HCT116 (cell line): ENCODE data around the gene FANCG. TPM values are rescaled to one million over a fixed set of nuclear protein-coding genes. Genes with fewer than 3 reads are reported as not detected.

Experiments
- ATAC-seq: fragments of 200-7000 bp; cut with Tn5 transposase; 2 replicates; pipeline ENCODE4 v1.9.1; 2020; ENCODE audit warnings: mild to moderate bottlenecking, moderate library complexity
- BruUV-seq: library from RNA; stranded (reverse); fragments of 400-500 nt; replicated peaks from 2 replicates; lab custom pipeline; 2021; lab: Mats Ljungman, UMichigan
- CTCF ChIA-PET: fragments of 300-600 bp; sonication (Branson Sonifier 250); formaldehyde crosslinking; loops from one replicate; lab custom pipeline; 2021; ENCODE audit warnings: antibody characterized with exemption; lab: Charles Lee
- POLR2A ChIA-PET: fragments of 300-600, 350-600 bp; sonication (Branson Sonifier 250); formaldehyde crosslinking; loops from one replicate; lab custom pipeline; 2021; ENCODE audit warnings: antibody characterized with exemption; lab: Charles Lee
- RAD21 ChIA-PET, 2 experiments: fragments of 300-600 bp; sonication (Branson Sonifier 250); formaldehyde crosslinking; loops; one replicate each; lab custom pipeline; 2023; ENCODE audit warnings: low total read pairs in 2 of 2; ENCODE audit not compliant: uncharacterized antibody in 2 of 2, unreplicated experiment in 2 of 2, low non-redundant PET in 1 of 2; lab: Charles Lee
- DNase-seq: peaks from one replicate; pipeline ENCODE4 v3.0.0-alpha.2; 2010; ENCODE audit warnings: low read depth, low spot score
- H2AFZ ChIP-seq: fragments of 200-600 bp; shearing (Covaris generic), sonication (generic); 2 replicates; pipeline ENCODE4 v1.6.1; 2017; ENCODE audit warnings: low read depth, mixed run types, mixed read lengths, antibody characterized with exemption, low read length; ENCODE audit not compliant: poor library complexity, severe bottlenecking
- H3K27ac ChIP-seq: 2 replicates; pipeline ENCODE4 v1.5.1; 2012; ENCODE audit warnings: low read depth, low read length
- H3K27me3 ChIP-seq: fragments of 200-600 bp; sonication (generic); 2 replicates; pipeline ENCODE4 v1.6.1; 2016; ENCODE audit warnings: mixed run types, low read length, mixed read lengths; ENCODE audit not compliant: insufficient read depth
- H3K36me3 ChIP-seq, 2 experiments: fragments of 200-500 bp in 1 of 2; fragments of 200-600 bp in 1 of 2; sonication (Bioruptor generic) in 1 of 2; sonication (generic) in 1 of 2; 2 replicates each; pipeline versions ENCODE4 v1.5.1 to v1.6.1; 2014 to 2016; ENCODE audit warnings: low read length in 2 of 2, inconsistent platforms in 1 of 2, mixed read lengths in 1 of 2, mixed run types in 1 of 2; ENCODE audit not compliant: insufficient read depth in 2 of 2, control insufficient read depth in 1 of 2
- H3K4me1 ChIP-seq, 2 experiments: fragments of 200-600 bp in 1 of 2; sonication (generic) in 1 of 2; 2 replicates each; pipeline versions ENCODE4 v1.5.1 to v1.6.1; 2012 to 2017; ENCODE audit warnings: low read length in 2 of 2, inconsistent platforms in 1 of 2, mild to moderate bottlenecking in 1 of 2, mixed read lengths in 1 of 2, mixed run types in 1 of 2, moderate library complexity in 1 of 2; ENCODE audit not compliant: insufficient read depth in 2 of 2, control insufficient read depth in 1 of 2
- H3K4me2 ChIP-seq: fragments of 200-600 bp; sonication (generic); 2 replicates; pipeline ENCODE4 v1.6.1; 2017; ENCODE audit warnings: mixed run types, low read length, mixed read lengths
- H3K4me3 ChIP-seq, 2 experiments: fragments of 200-600 bp in 1 of 2; sonication (generic) in 1 of 2; replicated peaks in 1 of 2; 2 replicates each; pipeline ENCODE4 v1.5.1; 2011 to 2016; ENCODE audit warnings: low read length in 2 of 2, control low read depth in 1 of 2, low read depth in 1 of 2, mild to moderate bottlenecking in 1 of 2, mixed read lengths in 1 of 2, mixed run types in 1 of 2
- H3K79me2 ChIP-seq: fragments of 200-600 bp; sonication (generic); 2 replicates; pipeline ENCODE4 v1.6.1; 2017; ENCODE audit warnings: mild to moderate bottlenecking, mixed run types, low read length, moderate library complexity, mixed read lengths; ENCODE audit not compliant: insufficient read depth
- H3K9ac ChIP-seq: fragments of 200-600 bp; sonication (generic); 2 replicates; pipeline ENCODE4 v1.6.1; 2016; ENCODE audit warnings: low read length, mixed read lengths
- H3K9me2 ChIP-seq: fragments of 200-600 bp; sonication (generic), shearing (Covaris generic); 2 replicates; pipeline ENCODE4 v1.6.1; 2017; ENCODE audit warnings: mixed run types, mild to moderate bottlenecking, moderate library complexity; ENCODE audit not compliant: insufficient read depth
- H3K9me3 ChIP-seq, 2 experiments: fragments of 200-500 bp in 1 of 2; fragments of 200-600 bp in 1 of 2; sonication (Bioruptor generic) in 1 of 2; sonication (generic) in 1 of 2; 2 replicates each; pipeline ENCODE4 v1.6.1; 2014 to 2017; ENCODE audit warnings: low read length in 2 of 2, mixed read lengths in 2 of 2, inconsistent platforms in 1 of 2, low read depth in 1 of 2, mild to moderate bottlenecking in 1 of 2, mixed run types in 1 of 2, moderate library complexity in 1 of 2; ENCODE audit not compliant: control insufficient read depth in 1 of 2, insufficient read depth in 1 of 2
- H4K20me1 ChIP-seq: fragments of 200-600 bp; sonication (generic), shearing (Covaris generic); 2 replicates; pipeline ENCODE4 v1.6.1; 2017; ENCODE audit warnings: mixed run types, mild to moderate bottlenecking, moderate library complexity; ENCODE audit not compliant: insufficient read depth
- ATF3 ChIP-seq: IDR thresholded peaks from 2 replicates; pipeline ENCODE4 v1.6.1; 2012
- CBX3 ChIP-seq: IDR thresholded peaks from 2 replicates; pipeline ENCODE4 v1.6.1; 2012; ENCODE audit warnings: low read depth
- CEBPB ChIP-seq: IDR thresholded peaks from 2 replicates; pipeline ENCODE4 v1.6.1; 2012; ENCODE audit warnings: low read depth
- CTCF ChIP-seq, 3 experiments: fragments of 200-600 bp in 1 of 3; sonication (generic) in 1 of 3; IDR thresholded peaks in 2 of 3; conservative IDR thresholded peaks in 1 of 3; 2 replicates each; pipeline ENCODE4 v1.5.1; 2012 to 2017; ENCODE audit warnings: low read depth in 2 of 3, low read length in 2 of 3, antibody characterized with exemption in 1 of 3, borderline replicate concordance in 1 of 3, control low read depth in 1 of 3, mild to moderate bottlenecking in 1 of 3, mixed read lengths in 1 of 3, mixed run types in 1 of 3, moderate library complexity in 1 of 3; ENCODE audit not compliant: insufficient read depth in 1 of 3
- EGR1 ChIP-seq: IDR thresholded peaks from 2 replicates; pipeline ENCODE4 v1.6.1; 2012; ENCODE audit warnings: low read depth
- ELF1 ChIP-seq: IDR thresholded peaks from 2 replicates; pipeline ENCODE4 v1.6.1; 2012; ENCODE audit warnings: low read depth, borderline replicate concordance
- EZH2 ChIP-seq: fragments of 200-600 bp; sonication (generic); IDR thresholded peaks from 2 replicates; pipeline ENCODE4 v1.6.1; 2017; ENCODE audit warnings: antibody characterized with exemption, mixed run types
- EZH2phosphoT487 ChIP-seq: fragments of 200-600 bp; IDR thresholded peaks from 2 replicates; pipeline ENCODE4 v1.6.1; 2018; ENCODE audit warnings: antibody characterized with exemption, borderline replicate concordance
- FOSL1 ChIP-seq: IDR thresholded peaks from 2 replicates; pipeline ENCODE4 v1.6.1; 2012; ENCODE audit warnings: low read depth
- JUND ChIP-seq: IDR thresholded peaks from 2 replicates; pipeline ENCODE4 v1.6.1; 2012
- POLR2AphosphoS5 ChIP-seq: IDR thresholded peaks from 2 replicates; pipeline ENCODE4 v1.6.1; 2011; ENCODE audit warnings: mild to moderate bottlenecking, low read depth, low read length, moderate library complexity
- RAD21 ChIP-seq: IDR thresholded peaks from 2 replicates; pipeline ENCODE4 v1.6.1; 2012; ENCODE audit warnings: low read depth, mild to moderate bottlenecking
- REST ChIP-seq: IDR thresholded peaks from 2 replicates; pipeline ENCODE4 v1.6.1; 2012; ENCODE audit warnings: low read depth
- SP1 ChIP-seq: IDR thresholded peaks from 2 replicates; pipeline ENCODE4 v1.6.1; 2012; ENCODE audit warnings: low read depth
- TCF7L2 ChIP-seq: IDR thresholded peaks from 2 replicates; pipeline ENCODE4 v1.7.0; 2011; ENCODE audit warnings: borderline replicate concordance, inconsistent platforms; ENCODE audit not compliant: insufficient read depth, insufficient read length; ENCODE audit errors: extremely low read depth
- ZNF274 ChIP-seq: fragments of 200-500 bp; sonication (Bioruptor generic); IDR thresholded peaks from 2 replicates; pipeline ENCODE4 v1.6.1; 2014; ENCODE audit warnings: mild to moderate bottlenecking, low read depth, low read length, inconsistent platforms
- intact Hi-C: fragments of 100-400 bp; cut with micrococcal nuclease; formaldehyde crosslinking; loops from 2 replicates; pipeline ENCODE4 v1.10.0; 2022
- total RNA-seq: library from RNA; stranded (reverse); gene quantifications from one replicate; pipeline ENCODE4 v1.2.1, GENCODE V29; 2021; ENCODE audit not compliant: unreplicated experiment
- TF ChIP-seq, protein P1 (sequence below): IDR thresholded peaks from 2 replicates; pipeline ENCODE4 v1.6.1; 2012

FANCG gene
- total RNA-seq, 1 experiment from 2014 or later, result 82.3 TPM

GRCh38 chr9:35074791-35075190, 5.0 kb downstream of the FANCG start:
- intact Hi-C loops, result no loop called here
- Histone ChIP-seq H3K4me2 (no peak overlapping the region), H3K36me3 (peaks cover 2 to 45% of the 10 kb centered on the region in 2 experiments; a peak in 2 of 4 replicates), H3K27me3 (no peaks in the 10 kb centered on the region), H3K9me2 (no peaks in the 10 kb centered on the region), H2AFZ (no peak overlapping the region), H3K9me3 (no peaks in the 10 kb centered on the region), H3K4me3 (no peak overlapping the region), H3K9ac (no peak overlapping the region), H3K4me1 (peaks cover 19 to 37% of the 10 kb centered on the region in 2 experiments), H3K79me2 (peaks cover 61% of the 10 kb centered on the region), H3K27ac (no peak overlapping the region), H4K20me1 (peaks cover 5% of the 10 kb centered on the region; the same call in 1 of the 2 replicates)
- ATAC-seq (no peak), DNase-seq (no peak)
- TF ChIP-seq ELF1 (no peak), SP1 (no peak), RAD21 (no peak), JUND (no peak), POLR2AphosphoS5 (no peak), ATF3 (no peak), EZH2phosphoT487 (no peak), TCF7L2 (no peak), CBX3 (no peak), EGR1 (no peak), CTCF (IDR thresholded peaks at IDR 0.05 in 2 of 3, conservative IDR thresholded peaks at IDR 0.05 in 1 of 3; ENCODE audit: borderline replicate concordance in 1 of 3, insufficient read depth in 1 of 3, low read depth in 2 of 3, low read length in 2 of 3) (no peak), EZH2 (no peak), CEBPB (no peak), FOSL1 (no peak), REST (no peak), ZNF274 (no peak)
- TF ChIP-seq, protein P1, sequence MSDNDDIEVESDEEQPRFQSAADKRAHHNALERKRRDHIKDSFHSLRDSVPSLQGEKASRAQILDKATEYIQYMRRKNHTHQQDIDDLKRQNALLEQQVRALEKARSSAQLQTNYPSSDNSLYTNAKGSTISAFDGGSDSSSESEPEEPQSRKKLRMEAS, result no peak
- RAD21 ChIA-PET, result no interaction called here
- no TSS peak for BruUV-seq
- CTCF ChIA-PET, result no interaction called here
- POLR2A ChIA-PET, result no interaction called here
